HCT116 (cell line): ENCODE measurements around the gene S100A3. TPM values are rescaled to one million over a fixed set of nuclear protein-coding genes. Genes with fewer than 3 reads are reported as not detected.

Source experiments
- ATAC-seq: fragments of 200-7000 bp; cut with Tn5 transposase; 2 replicates; pipeline ENCODE4 v1.9.1; 2020; ENCODE audit warnings: mild to moderate bottlenecking, moderate library complexity
- BruUV-seq: library from RNA; stranded (reverse); fragments of 400-500 nt; replicated peaks from 2 replicates; lab custom pipeline; 2021; lab: Mats Ljungman, UMichigan
- CTCF ChIA-PET: fragments of 300-600 bp; sonication (Branson Sonifier 250); formaldehyde crosslinking; loops from one replicate; lab custom pipeline; 2021; ENCODE audit warnings: antibody characterized with exemption; lab: Charles Lee
- POLR2A ChIA-PET: fragments of 300-600, 350-600 bp; sonication (Branson Sonifier 250); formaldehyde crosslinking; loops from one replicate; lab custom pipeline; 2021; ENCODE audit warnings: antibody characterized with exemption; lab: Charles Lee
- RAD21 ChIA-PET, 2 experiments: fragments of 300-600 bp; sonication (Branson Sonifier 250); formaldehyde crosslinking; loops; one replicate each; lab custom pipeline; 2023; ENCODE audit warnings: low total read pairs in 2 of 2; ENCODE audit not compliant: uncharacterized antibody in 2 of 2, unreplicated experiment in 2 of 2, low non-redundant PET in 1 of 2; lab: Charles Lee
- DNase-seq: peaks from one replicate; pipeline ENCODE4 v3.0.0-alpha.2; 2010; ENCODE audit warnings: low read depth, low spot score
- H2AFZ ChIP-seq: fragments of 200-600 bp; shearing (Covaris generic), sonication (generic); 2 replicates; pipeline ENCODE4 v1.6.1; 2017; ENCODE audit warnings: low read depth, mixed run types, mixed read lengths, antibody characterized with exemption, low read length; ENCODE audit not compliant: poor library complexity, severe bottlenecking
- H3K27ac ChIP-seq: 2 replicates; pipeline ENCODE4 v1.5.1; 2012; ENCODE audit warnings: low read depth, low read length
- H3K27me3 ChIP-seq: fragments of 200-600 bp; sonication (generic); 2 replicates; pipeline ENCODE4 v1.6.1; 2016; ENCODE audit warnings: mixed run types, low read length, mixed read lengths; ENCODE audit not compliant: insufficient read depth
- H3K36me3 ChIP-seq, 2 experiments: fragments of 200-500 bp in 1 of 2; fragments of 200-600 bp in 1 of 2; sonication (Bioruptor generic) in 1 of 2; sonication (generic) in 1 of 2; 2 replicates each; pipeline versions ENCODE4 v1.5.1 to v1.6.1; 2014 to 2016; ENCODE audit warnings: low read length in 2 of 2, inconsistent platforms in 1 of 2, mixed read lengths in 1 of 2, mixed run types in 1 of 2; ENCODE audit not compliant: insufficient read depth in 2 of 2, control insufficient read depth in 1 of 2
- H3K4me1 ChIP-seq, 2 experiments: fragments of 200-600 bp in 1 of 2; sonication (generic) in 1 of 2; 2 replicates each; pipeline versions ENCODE4 v1.5.1 to v1.6.1; 2012 to 2017; ENCODE audit warnings: low read length in 2 of 2, inconsistent platforms in 1 of 2, mild to moderate bottlenecking in 1 of 2, mixed read lengths in 1 of 2, mixed run types in 1 of 2, moderate library complexity in 1 of 2; ENCODE audit not compliant: insufficient read depth in 2 of 2, control insufficient read depth in 1 of 2
- H3K4me2 ChIP-seq: fragments of 200-600 bp; sonication (generic); 2 replicates; pipeline ENCODE4 v1.6.1; 2017; ENCODE audit warnings: mixed run types, low read length, mixed read lengths
- H3K4me3 ChIP-seq, 2 experiments: fragments of 200-600 bp in 1 of 2; sonication (generic) in 1 of 2; replicated peaks in 1 of 2; 2 replicates each; pipeline ENCODE4 v1.5.1; 2011 to 2016; ENCODE audit warnings: low read length in 2 of 2, control low read depth in 1 of 2, low read depth in 1 of 2, mild to moderate bottlenecking in 1 of 2, mixed read lengths in 1 of 2, mixed run types in 1 of 2
- H3K79me2 ChIP-seq: fragments of 200-600 bp; sonication (generic); 2 replicates; pipeline ENCODE4 v1.6.1; 2017; ENCODE audit warnings: mild to moderate bottlenecking, mixed run types, low read length, moderate library complexity, mixed read lengths; ENCODE audit not compliant: insufficient read depth
- H3K9ac ChIP-seq: fragments of 200-600 bp; sonication (generic); 2 replicates; pipeline ENCODE4 v1.6.1; 2016; ENCODE audit warnings: low read length, mixed read lengths
- H3K9me2 ChIP-seq: fragments of 200-600 bp; sonication (generic), shearing (Covaris generic); 2 replicates; pipeline ENCODE4 v1.6.1; 2017; ENCODE audit warnings: mixed run types, mild to moderate bottlenecking, moderate library complexity; ENCODE audit not compliant: insufficient read depth
- H3K9me3 ChIP-seq, 2 experiments: fragments of 200-500 bp in 1 of 2; fragments of 200-600 bp in 1 of 2; sonication (Bioruptor generic) in 1 of 2; sonication (generic) in 1 of 2; 2 replicates each; pipeline ENCODE4 v1.6.1; 2014 to 2017; ENCODE audit warnings: low read length in 2 of 2, mixed read lengths in 2 of 2, inconsistent platforms in 1 of 2, low read depth in 1 of 2, mild to moderate bottlenecking in 1 of 2, mixed run types in 1 of 2, moderate library complexity in 1 of 2; ENCODE audit not compliant: control insufficient read depth in 1 of 2, insufficient read depth in 1 of 2
- H4K20me1 ChIP-seq: fragments of 200-600 bp; sonication (generic), shearing (Covaris generic); 2 replicates; pipeline ENCODE4 v1.6.1; 2017; ENCODE audit warnings: mixed run types, mild to moderate bottlenecking, moderate library complexity; ENCODE audit not compliant: insufficient read depth
- TCF7L2 ChIP-seq: IDR thresholded peaks from 2 replicates; pipeline ENCODE4 v1.7.0; 2011; ENCODE audit warnings: borderline replicate concordance, inconsistent platforms; ENCODE audit not compliant: insufficient read depth, insufficient read length; ENCODE audit errors: extremely low read depth
- YY1 ChIP-seq: IDR thresholded peaks from 2 replicates; pipeline ENCODE4 v1.6.1; 2011; ENCODE audit warnings: low read length, low read depth, moderate library complexity, mild to moderate bottlenecking; ENCODE audit not compliant: insufficient replicate concordance; ENCODE audit errors: extremely low read depth
- intact Hi-C: fragments of 100-400 bp; cut with micrococcal nuclease; formaldehyde crosslinking; loops from 2 replicates; pipeline ENCODE4 v1.10.0; 2022
- total RNA-seq: library from RNA; stranded (reverse); gene quantifications from one replicate; pipeline ENCODE4 v1.2.1, GENCODE V29; 2021; ENCODE audit not compliant: unreplicated experiment
- TF ChIP-seq, protein P1 (sequence below), 3 experiments: fragments of 200-600 bp in 1 of 3; sonication (generic) in 1 of 3; IDR thresholded peaks in 2 of 3; conservative IDR thresholded peaks in 1 of 3; 2 replicates each; pipeline ENCODE4 v1.5.1; 2012 to 2017; ENCODE audit warnings: low read depth in 2 of 3, low read length in 2 of 3, antibody characterized with exemption in 1 of 3, borderline replicate concordance in 1 of 3, control low read depth in 1 of 3, mild to moderate bottlenecking in 1 of 3, mixed read lengths in 1 of 3, mixed run types in 1 of 3, moderate library complexity in 1 of 3; ENCODE audit not compliant: insufficient read depth in 1 of 3
- TF ChIP-seq, protein P2 (sequence below): IDR thresholded peaks from 2 replicates; pipeline ENCODE4 v1.6.1; 2012

Gene S100A3
- total RNA-seq, 1 experiment from 2014 or later: 4.2 TPM

DNA sequence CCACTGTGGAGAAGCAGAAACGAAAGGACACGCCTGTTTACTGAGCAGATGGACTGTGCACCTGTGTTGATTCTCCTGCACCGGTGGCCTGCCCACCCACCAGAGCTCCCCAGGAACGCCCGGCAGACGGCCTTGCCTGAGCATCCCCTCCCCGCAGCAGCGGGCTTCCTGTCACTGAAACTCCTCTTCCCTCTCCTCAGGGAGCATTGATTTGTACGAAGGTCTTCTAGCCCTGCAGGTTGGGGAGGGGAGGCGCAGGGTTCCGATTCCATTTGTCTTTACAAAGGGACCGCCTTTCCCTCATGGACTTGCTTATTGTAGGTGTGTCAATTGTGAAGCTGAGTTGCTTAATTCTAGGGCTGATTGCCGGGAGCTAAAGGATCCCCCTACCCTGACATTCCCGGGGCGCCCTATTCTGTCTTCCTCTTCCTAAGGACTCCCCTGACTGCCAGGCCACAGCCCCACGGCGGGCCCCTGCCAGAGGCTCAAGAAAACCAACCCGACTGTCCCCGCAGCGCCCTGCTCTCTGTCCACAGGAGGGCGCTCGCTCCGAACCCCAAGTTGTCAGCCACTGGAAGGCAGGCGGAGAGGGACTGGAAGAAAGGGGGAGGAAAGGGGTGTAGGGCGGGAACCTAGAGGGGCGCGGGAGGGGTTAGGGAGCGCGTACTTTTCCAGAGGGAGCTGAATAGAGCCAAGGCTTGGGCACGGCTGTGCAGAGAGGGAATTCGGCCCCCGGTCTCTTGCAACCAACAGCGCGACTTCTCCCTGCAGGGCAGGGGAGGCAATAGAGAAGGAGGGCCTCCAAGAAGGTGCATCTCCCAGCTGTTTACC lies 16.1 kb downstream of the S100A3 start:
- Histone ChIP-seq H3K36me3 (peaks cover 0 to 5% of the 10 kb centered on the region in 2 experiments; a peak in 1 of 4 replicates), H3K4me2 (peak overlapping the region; percentile 99), H3K9me3 (no peaks in the 10 kb centered on the region), H3K4me1 (peaks cover 46 to 60% of the 10 kb centered on the region in 2 experiments), H3K4me3 (peak overlapping the region; percentile 74 to 89), H3K79me2 (peaks cover 18% of the 10 kb centered on the region), H3K9me2 (no peaks in the 10 kb centered on the region), H3K27ac (peak overlapping the region; percentile 94), H2AFZ (no peak overlapping the region), H3K27me3 (no peaks in the 10 kb centered on the region), H3K9ac (peak overlapping the region; percentile 88), H4K20me1 (no peaks in the 10 kb centered on the region)
- peak; percentile 81 for DNase-seq
- BruUV-seq: no TSS peak
- CTCF ChIA-PET: interaction anchor here (0.8 to 3.2 kb wide), 21 partner anchors 8 to 110 kb away, joined by 3 to 35 read pairs (median 6); partner anchors contain the start of genes CHTOP, S100A13, S100A16 and S100A2
- TF ChIP-seq YY1 (peak; percentile 80), TCF7L2 (peak; percentile 21)
- TF ChIP-seq, protein P1, sequence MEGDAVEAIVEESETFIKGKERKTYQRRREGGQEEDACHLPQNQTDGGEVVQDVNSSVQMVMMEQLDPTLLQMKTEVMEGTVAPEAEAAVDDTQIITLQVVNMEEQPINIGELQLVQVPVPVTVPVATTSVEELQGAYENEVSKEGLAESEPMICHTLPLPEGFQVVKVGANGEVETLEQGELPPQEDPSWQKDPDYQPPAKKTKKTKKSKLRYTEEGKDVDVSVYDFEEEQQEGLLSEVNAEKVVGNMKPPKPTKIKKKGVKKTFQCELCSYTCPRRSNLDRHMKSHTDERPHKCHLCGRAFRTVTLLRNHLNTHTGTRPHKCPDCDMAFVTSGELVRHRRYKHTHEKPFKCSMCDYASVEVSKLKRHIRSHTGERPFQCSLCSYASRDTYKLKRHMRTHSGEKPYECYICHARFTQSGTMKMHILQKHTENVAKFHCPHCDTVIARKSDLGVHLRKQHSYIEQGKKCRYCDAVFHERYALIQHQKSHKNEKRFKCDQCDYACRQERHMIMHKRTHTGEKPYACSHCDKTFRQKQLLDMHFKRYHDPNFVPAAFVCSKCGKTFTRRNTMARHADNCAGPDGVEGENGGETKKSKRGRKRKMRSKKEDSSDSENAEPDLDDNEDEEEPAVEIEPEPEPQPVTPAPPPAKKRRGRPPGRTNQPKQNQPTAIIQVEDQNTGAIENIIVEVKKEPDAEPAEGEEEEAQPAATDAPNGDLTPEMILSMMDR (IDR thresholded peaks at IDR 0.05 in 2 of 3, conservative IDR thresholded peaks at IDR 0.05 in 1 of 3; ENCODE audit: borderline replicate concordance in 1 of 3, insufficient read depth in 1 of 3, low read depth in 2 of 3, low read length in 2 of 3): peak in 2 of 3 experiments; percentile 93 to 96; a peak in 4 of 6 replicates
- TF ChIP-seq, protein P2, sequence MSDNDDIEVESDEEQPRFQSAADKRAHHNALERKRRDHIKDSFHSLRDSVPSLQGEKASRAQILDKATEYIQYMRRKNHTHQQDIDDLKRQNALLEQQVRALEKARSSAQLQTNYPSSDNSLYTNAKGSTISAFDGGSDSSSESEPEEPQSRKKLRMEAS: no peak
- ATAC-seq: peak; percentile 48
- RAD21 ChIA-PET: interaction anchor here (1.0 to 2.7 kb wide), 5 partner anchors 12 to 36 kb away, joined by 3 to 11 read pairs (median 5); no protein-coding TSS in a partner anchor
- intact Hi-C loops: loop anchor here (1.0 to 5.0 kb wide), 4 partner anchors 20 to 454 kb away; partner anchors contain the start of genes RAB13 and S100A16
- POLR2A ChIA-PET: interaction anchor here (0.6 to 7.4 kb wide), 16 partner anchors 8 to 458 kb away, joined by 3 to 114 read pairs (median 7); partner anchors contain the start of genes CHTOP, JTB, RPS27 and S100A13
